GM21515 (cell line): ENCODE results near the gene SLC26A1.

ENCODE experiments used
- ATAC-seq: cut with Tn5 transposase; IDR thresholded peaks from one replicate; pipeline ENCODE4 v1.9.1; 2021; ENCODE audit not compliant: unreplicated experiment

Gene SLC26A1, protein sequence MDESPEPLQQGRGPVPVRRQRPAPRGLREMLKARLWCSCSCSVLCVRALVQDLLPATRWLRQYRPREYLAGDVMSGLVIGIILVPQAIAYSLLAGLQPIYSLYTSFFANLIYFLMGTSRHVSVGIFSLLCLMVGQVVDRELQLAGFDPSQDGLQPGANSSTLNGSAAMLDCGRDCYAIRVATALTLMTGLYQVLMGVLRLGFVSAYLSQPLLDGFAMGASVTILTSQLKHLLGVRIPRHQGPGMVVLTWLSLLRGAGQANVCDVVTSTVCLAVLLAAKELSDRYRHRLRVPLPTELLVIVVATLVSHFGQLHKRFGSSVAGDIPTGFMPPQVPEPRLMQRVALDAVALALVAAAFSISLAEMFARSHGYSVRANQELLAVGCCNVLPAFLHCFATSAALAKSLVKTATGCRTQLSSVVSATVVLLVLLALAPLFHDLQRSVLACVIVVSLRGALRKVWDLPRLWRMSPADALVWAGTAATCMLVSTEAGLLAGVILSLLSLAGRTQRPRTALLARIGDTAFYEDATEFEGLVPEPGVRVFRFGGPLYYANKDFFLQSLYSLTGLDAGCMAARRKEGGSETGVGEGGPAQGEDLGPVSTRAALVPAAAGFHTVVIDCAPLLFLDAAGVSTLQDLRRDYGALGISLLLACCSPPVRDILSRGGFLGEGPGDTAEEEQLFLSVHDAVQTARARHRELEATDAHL

DNA sequence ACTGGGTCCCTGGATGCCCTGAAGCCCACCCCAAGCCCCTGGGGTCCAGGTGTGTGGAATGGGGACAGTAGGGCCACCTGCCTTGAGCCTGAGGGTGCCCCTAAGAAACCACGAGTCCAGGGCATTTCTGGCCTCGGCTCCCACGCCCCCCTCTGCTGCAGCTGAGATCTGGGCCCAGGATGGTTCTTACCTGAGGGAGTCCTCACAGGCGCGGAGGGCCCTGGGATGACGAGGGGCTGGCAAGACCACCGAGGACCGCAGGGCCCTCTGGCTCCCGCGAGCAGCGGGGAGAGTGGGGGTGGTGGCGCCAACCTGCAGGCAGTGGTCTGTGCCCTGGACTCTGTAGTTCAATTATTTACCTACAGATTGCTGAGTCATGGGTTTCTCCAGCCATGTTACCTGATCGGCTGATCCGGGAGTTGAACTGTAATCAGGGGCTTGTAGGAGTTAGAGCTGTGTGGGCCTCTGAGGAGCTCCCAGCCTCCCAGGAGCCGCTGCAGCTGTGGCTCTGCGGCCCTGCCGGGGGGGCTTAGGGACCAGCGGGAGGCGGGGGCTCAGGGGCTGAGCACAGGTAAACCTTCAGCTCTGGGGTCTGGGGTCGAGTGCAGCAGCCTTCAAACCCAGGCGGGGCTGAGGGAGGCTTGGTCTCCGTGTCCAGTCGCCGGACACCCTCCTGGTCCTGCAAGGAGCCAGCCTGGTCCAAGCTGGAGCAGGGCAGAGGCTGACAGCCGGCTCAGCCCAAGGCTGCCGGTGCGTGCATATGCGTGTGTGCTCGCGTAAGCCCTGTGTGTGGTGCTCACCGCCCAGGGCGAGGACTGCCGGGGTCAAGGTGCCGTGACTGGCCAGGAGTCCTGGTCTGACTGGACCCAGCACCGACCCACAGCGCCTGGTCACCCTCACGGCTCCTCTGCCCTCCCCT, at the start of gene SLC26A1:
Gene SLC26A1, minus strand, starts transcription at position 294 of the 919 bp plus-strand sequence. CDS start 1,701 bp downstream, outside the sequence.
- no peak for ATAC-seq

DNA sequence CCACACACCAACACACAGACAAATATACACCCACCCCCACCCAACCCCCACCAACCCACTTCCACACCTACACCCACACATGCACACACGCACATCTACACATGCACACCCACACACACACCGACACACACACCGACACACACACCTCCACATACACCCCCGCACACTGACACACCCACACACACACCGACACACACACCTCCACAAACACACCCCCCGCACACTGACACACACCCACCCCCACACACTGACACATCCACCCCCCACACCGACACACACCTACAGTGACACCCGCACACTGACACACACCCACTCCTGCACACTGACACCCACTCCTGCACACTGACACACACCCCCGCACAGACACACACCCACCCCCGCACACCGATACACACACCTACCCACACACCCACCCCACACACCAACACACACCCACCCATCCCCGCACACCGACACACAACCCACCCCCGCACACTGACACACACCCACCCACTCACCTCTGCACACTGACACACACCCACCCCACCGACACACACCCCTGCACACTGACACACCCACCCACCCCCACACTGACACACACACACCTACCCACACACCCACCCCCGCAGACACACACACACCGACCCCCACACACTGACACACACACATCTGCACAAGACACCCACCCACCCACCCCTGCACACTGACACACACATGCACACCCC, 49.3 kb upstream of the SLC26A1 start:
- no peak for ATAC-seq

DNA sequence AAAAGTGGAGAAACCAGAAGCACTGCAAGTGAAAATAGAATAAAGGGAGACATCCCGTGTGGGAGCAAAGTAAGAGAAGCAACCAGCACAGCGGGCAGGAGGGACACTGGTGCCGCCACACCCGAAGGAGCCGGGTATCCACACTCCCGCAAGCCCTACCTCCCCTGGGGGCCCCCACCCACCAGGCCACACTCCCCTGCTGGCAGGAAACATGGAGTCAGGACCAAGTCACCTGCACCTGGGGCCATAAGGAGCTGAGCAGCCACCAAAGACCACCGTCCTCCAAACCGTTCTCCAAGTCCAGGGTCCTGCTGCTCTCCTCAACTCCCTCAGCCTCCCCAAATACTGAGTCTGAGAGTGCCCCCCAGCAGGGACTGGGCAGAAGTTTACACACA, 48.7 kb upstream of the SLC26A1 start:
- no peak for ATAC-seq

DNA sequence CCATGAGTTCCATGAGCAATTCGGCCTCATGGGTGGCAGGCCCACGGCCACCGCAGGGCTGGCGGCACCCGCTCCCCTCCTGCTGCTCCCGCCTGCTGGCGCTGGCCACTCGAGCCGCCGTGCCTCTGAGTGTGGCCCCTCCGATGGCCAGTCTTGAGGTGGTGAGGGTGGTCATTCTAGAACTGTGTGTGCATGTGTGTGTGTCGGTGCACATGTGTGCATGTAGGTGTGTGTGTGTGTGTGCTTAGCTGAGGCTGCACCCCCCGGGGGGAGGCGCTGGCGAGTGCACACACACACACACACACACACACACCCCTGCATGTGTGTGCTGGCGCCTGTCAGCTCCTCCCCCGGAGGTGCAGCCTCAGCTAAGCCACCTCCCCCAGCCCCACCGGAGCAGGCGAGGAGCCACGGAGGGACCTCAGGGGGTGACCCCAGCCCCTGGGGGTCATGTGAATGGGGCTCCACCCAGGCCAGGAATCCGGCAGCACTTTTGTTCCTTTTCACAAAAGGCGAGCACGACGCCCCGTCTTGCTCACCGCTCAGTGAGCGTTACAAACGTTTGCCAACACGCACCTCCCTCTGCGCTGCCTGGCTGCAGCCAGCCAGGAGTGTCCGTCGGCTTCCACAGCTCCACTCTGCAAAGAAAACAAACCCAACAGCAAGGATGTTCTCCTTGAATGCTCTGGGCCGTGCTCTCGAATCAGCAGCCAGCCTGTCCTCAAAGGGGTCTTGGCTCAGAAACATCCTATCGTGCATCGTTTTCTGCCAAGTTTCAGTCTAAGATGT, 48.1 kb upstream of the SLC26A1 start:
- ATAC-seq = no peak

DNA sequence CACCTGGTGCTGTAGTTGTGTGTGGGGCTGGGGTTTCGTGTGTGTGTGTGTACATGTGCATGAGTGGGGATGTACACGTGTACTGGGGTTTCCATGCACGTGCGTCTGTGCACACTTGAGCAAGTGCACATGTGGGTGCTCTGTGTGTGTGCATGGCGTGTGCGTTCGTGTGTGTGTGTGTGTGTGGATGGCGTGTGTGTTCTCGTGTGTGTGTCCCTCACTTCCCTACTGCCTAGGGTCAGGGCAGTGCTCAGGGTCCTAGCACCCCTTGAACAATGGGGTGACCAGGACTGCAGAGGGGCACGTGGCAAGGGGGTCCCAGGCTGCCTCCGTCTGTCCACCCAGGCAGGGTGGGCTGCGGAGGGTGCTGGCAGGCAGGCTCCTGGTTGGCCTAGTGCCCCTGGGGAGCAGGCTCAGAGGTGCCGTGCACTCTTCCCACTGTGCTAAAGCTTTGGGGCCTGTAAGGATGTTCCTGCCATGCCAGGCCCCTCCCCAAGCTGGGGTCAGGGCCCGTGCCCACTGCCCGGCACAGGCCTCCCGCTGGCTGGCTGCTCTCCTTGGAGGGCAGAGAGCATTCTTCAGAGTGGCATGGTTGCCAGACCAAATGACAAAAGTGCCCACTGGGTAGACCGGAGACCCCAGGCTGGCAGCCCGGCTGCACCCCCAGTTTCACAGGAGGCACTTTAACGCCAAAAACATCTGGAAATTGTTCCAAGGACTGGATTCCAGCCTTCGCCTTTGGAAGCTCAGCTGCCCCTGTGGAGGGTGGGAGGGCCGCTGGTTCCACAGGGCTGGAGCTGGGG, 47.3 kb upstream of the SLC26A1 start:
- ATAC-seq = no peak

DNA sequence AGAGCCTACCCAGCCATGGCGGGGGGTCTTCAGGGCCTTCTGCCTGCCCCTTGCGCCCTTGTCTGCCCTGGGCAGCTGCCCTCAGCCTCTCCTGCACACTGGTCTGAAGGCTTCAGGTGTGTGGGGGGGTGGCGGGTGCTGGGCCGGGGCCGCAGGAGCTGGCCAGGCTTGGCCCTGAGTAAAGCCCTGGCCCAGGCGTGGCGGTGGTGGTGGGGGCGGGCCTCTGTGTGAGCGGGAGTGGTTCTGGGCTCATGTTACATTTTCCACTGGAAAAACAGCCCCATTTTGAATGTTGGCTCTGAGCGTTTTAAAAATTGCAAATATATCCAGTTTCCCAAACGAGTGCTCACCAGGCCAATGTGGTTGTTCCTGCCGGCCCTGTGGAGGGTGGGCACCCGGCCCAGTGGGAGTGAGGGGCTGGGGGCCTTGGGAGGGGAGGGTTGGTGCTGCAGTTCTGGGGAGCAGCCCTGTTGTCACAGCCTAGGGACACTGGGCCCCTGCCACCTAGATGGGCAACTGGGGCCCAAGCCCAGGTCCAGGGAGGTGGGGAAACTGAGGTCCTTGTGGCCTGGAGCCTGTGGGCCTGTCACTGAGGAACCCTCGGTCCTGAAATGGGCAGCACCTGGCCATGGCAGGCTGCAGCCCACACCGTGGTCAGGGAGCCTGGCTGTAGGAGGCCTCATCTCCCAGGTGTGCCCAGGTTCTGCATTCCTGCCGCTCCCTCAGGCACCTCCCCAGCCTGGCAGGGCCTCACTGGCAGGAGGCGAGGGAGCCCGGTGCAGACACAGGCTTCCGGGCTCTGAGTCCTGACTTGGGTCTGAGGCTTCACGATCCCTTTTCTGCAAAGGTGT, 46.5 kb upstream of the SLC26A1 start:
- no peak for ATAC-seq

DNA sequence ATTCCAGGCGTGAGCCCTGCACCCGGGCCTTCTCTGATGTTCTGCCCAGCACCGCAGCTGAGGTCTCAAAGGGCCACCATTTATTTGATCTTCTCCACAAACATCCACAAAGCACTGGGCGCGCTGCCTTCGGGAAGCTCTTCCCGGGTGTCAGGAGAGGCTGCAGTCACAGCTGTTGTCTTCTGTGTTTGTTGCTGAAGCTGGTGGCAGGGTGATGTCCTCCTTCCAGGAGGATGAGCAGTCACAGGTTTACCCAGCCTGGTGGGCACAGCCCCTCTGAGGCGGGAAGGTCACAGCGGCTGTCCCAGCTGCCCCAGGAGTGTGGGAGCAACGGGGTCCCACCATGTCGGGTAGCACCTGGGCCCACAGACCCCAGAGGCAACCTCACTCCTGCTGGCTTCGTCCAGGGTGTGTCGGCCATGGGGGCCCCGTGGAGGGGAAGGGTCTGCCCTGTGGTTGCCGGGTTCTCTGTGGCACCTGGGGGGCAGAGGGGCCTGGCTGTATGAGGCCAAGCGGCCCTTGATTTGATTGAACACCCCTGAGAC, 45.8 kb upstream of the SLC26A1 start:
- no peak for ATAC-seq

DNA sequence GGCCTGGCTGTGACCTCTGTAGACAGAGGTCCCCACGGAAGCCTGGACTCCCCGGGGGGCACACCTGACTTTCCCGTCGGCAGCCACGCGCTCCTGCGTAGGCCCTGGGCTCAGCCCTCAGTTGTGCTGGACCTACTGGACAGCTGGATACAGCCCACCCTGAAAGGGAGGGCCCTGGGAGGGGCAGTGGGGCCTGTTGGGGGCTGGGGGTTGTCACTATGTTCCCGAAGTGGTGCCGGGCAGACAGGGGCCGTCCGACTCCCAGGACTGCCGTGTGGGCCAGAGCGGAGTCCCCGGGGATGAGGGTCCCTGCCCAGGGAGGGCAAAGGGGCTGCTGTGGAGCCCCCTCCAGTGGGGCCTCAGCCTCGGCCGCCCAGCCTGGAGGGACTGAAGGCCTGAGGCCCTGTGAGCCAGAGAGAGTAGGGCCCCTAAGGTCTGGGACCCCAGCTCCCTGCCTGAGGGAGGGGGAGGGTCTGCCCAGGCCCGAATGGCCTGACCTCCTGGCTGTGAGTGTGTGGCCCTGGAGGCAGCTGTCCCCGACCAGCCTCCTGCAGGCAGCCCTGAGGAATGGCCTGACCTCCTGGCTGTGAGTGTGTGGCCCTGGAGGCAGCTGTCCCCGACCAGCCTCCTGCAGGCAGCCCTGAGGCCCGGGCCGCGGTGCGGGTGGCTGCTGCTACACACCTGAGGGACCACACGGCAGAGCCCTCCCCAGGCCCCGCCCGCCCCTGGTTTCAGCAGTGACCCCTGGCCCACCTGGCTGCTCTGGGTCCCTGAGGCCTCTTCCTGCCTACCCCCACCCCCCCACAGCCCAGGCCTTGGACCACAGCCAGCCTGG, 44.0 kb upstream of the SLC26A1 start:
- no peak for ATAC-seq

DNA sequence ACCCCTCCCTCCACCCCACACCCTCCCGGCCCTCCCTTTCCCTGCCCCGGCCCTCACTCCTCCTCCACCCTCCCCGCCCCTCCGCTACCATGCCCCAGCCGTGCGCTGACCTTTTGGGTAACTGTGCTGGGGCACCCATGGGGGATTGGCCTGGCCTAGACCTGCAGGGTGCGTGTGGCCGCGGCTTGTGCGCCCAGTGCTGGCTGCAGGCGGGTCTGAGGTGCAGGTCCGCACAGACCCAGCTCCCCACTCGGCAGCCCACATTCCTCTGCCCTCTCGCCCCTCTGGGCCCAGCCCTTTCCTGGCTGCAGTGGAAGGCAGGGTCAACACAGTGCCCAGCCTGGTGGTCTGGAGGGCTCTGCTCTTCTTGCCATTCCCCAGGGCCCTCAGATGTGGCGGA, 42.9 kb upstream of the SLC26A1 start:
- no peak for ATAC-seq

DNA sequence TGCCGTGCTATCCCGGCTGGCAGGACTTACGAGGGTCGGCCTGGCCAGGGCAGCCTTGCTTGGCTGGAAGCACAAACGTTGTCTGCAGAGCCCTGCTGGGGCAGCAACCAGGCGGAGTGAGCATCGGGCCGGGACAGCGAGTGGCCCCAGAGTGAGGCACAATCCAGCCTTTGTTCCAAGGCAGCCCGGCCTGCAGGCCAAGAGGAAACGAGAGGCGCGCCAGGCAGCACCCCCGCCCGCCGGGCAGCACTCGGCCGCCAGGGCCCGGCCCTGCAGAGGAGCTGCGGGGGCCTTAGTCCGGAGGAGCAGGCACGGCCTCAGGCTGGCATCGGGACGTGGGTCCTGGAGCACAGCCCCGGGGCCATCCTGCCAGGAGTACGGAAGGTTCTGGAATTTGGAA, 42.3 kb upstream of the SLC26A1 start:
- no peak for ATAC-seq

DNA sequence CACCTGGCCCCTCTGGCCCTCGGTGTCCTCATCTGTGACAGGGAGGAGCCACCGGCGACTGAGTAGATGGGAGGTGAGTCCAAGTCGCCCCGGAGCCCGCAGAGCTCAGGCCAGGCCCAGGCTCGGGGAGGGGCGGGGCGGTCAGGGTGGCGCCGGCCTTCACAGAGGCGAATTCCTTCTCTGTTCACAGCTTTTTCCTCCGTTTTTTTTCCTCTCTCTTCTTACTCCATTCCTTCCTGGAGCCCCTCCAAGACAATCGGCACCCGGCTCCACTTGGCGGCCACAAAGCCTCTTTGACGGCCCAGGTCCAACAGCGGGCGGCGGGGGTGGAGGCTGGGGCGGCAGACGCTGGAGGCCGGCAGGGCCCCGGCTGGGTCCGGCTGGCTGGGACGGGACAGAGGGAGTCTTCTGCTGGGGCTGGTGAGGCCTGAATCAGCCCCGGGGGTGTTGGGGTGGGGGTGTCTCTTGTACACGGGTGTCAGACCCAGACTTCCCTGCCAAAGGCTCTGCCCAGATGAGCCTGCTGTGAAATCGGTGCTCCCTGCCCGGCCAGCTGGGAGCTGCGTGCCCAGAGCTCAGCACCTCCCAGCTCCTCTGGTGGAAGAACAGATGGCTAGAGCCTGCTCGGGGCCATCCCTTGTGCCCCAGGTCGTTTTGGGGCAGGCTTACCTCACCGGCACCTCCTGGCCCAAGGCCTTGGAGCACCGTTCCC, 40.8 kb upstream of the SLC26A1 start:
- no peak for ATAC-seq

DNA sequence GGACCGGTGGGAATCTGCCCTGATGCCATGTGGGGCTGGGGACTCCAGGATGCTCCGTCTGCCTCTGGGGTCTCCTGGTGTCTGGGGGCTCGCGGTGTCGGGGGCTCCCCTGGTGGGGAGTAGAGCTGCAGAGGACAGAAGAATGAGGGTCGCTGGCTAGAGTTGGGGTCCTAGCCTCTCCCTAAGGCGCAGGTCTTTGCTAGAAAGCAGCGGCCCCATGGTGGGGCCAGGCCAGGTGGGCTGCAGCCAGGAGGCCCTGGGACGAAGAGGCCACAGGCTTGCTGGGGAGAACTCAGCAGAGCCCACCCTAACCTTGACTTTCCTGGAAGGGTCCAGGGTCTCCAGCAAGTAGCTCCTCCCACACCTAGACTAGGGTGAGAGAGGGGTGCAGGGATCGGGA, 39.7 kb upstream of the SLC26A1 start:
- no peak for ATAC-seq

DNA sequence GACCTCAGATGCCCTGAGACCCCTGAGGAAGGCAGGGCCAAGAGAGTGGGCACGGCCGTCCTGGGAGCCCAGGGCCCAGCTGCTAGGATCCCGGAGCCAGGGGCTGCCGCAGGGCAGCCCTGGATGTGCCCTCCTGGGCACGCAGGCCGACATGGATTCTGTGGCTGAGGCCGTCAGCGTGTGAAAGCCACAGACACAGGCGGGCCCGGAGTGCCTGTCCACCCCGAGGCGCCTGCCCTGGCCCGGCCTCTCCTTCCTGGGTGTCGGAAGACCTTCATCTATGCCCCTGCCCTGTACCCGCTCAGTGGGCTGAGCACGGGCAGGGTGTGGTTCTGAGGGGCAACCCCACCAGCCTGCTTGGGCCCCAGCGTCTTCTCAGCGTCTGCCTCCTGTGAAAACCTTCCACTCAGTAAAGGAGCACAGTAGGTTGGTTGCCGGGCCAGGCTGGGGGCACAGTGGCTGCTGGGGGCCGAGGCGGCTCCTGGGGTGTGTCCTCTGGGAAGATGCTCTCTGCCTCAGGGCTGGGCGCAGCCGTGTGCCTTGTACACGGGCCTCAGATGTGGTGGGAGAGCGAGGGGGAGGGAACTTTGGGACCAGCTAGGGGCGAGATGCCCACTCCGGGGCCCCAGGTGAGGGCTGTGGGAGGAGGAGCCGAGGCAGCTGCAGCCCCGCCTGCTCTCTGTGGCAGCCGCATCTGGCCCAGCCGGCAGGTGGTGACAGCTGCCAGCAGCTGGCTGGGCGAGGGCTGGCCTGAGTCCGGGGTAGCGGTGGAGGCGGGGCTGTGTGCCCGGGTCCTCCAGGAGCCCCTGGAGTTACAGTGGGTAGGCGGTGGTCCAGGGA, 39.0 kb upstream of the SLC26A1 start:
- no peak for ATAC-seq

DNA sequence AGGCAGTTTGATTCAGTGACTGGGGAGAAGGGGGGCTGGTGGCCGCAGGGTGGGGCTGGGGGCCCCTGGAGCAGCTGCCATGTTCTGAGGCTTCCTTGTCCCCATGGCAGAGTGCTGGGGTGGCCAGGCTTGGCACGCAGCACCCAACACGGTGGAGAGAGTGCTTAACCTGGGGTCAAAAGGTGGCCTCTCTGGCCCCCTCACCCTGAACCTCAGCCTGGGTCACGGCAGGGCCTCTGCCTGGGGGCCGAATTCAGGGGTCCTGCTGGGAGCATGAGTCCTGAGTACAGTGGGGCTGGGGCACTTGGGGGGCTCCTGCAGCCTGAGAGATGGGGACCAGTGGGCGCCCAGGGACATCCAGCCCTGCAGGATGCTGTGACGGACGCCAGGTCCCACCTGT, 38.1 kb upstream of the SLC26A1 start:
- ATAC-seq = no peak

DNA sequence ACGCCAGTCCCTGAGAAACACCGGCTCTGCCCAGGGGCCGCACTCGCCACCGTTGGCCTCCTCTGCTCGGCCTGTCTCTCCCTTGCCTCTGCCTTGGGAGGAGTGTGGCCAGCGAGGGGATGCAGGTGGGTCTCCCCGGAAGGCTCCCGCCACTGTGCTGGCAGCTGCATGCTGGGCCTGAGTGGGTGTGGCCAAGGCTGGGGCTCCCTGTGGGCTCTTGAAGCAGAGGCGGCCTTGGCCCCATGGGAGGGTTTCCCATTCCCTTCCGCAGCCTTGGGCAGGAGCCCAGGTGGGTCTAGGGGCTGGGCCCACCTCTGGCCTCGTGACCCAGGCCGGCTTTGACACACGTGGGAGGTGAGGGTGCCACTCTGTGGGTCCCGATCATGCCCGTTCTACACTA, 37.4 kb upstream of the SLC26A1 start:
- ATAC-seq = no peak

DNA sequence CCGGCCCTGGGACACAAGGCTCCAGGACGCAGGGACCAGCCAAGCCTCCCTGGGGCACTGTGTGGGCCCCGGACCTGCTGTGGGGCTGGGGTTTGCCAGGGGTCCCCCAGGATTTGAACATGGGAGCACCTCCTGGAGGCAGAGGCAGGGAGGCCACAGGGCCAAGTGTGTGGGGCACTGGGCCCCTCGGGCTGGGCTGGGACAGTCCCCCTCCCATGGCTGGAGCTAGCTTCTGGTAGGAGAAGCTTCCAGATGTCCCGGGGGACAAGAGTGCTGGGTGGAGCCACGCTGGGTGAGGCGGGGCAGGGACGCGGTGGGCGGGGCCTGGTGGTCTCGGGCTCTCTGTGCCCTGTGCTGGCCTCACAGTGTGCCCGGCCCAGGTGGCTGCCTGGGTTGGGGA, 36.8 kb upstream of the SLC26A1 start:
- ATAC-seq = no peak
